GM19395 (cell line): Measurements from ENCODE around the gene C11orf16.
"Not testable (repeated sequence)": the region's sequence is repeated elsewhere in the genome, so short reads cannot be mapped to it uniquely, and the experiment has no call there.

Experiments used
- ATAC-seq: cut with Tn5 transposase; IDR thresholded peaks from one replicate; pipeline ENCODE4 v1.9.1; 2021; ENCODE audit warnings: mild to moderate bottlenecking, moderate library complexity; ENCODE audit not compliant: unreplicated experiment

The C11orf16 gene

GRCh38 chr11:8937659-8938058 lies 4.9 kb upstream of the C11orf16 start:
- no peak for ATAC-seq

- no peak for ATAC-seq
Measured at GRCh38 chr11:8937159-8937558, 4.4 kb upstream of the C11orf16 start.

GRCh38 chr11:8935789-8936188 lies 3.0 kb upstream of the C11orf16 start:
- not testable (repeated sequence) for ATAC-seq

GRCh38 chr11:8934742-8935488 lies 2.2 kb upstream of the C11orf16 start:
- ATAC-seq: no peak

GRCh38 chr11:8933931-8934330 lies 1.2 kb upstream of the C11orf16 start:
- no peak for ATAC-seq

GRCh38 chr11:8930456-8931175 lies 2.1 kb downstream of the C11orf16 start:
- ATAC-seq: no peak

- no peak for ATAC-seq
Measured at GRCh38 chr11:8928981-8929615, 3.6 kb downstream of the C11orf16 start.

GRCh38 chr11:8928205-8928604 lies 4.5 kb downstream of the C11orf16 start:
- ATAC-seq: no peak

- ATAC-seq: no peak
Measured at GRCh38 chr11:8927233-8927632, 5.5 kb downstream of the C11orf16 start.

- no peak for ATAC-seq
Measured at GRCh38 chr11:8926236-8926635, 6.5 kb downstream of the C11orf16 start.

GRCh38 chr11:8925711-8926110 lies 7.0 kb downstream of the C11orf16 start:
- no peak for ATAC-seq

GRCh38 chr11:8922691-8923090 lies 10.1 kb downstream of the C11orf16 start:
- no peak for ATAC-seq

- no peak for ATAC-seq
Measured at GRCh38 chr11:8917157-8917825, 15.5 kb downstream of the C11orf16 start.

- ATAC-seq: no peak
Measured at GRCh38 chr11:8914661-8915018, 18.1 kb downstream of the C11orf16 start.

GRCh38 chr11:8913961-8914660 lies 18.6 kb downstream of the C11orf16 start:
- ATAC-seq: no peak

GRCh38 chr11:8911029-8911823 lies 21.5 kb downstream of the C11orf16 start, which contains the start of gene AKIP1:
TSS of gene AKIP1 (plus strand) at chr11:8911189. CDS start at chr11:8911450, 261 bp downstream.
- ATAC-seq: peak; percentile 75

- peak; percentile 23 for ATAC-seq
Measured at GRCh38 chr11:8910649-8911026, 22.1 kb downstream of the C11orf16 start.

GRCh38 chr11:8908099-8908498 lies 24.6 kb downstream of the C11orf16 start:
- ATAC-seq: no peak

- ATAC-seq: no peak
Measured at GRCh38 chr11:8907116-8907515, 25.6 kb downstream of the C11orf16 start.
